Measurements from ENCODE around the gene CA4. TPM values are rescaled to one million over a fixed set of nuclear protein-coding genes. Genes with fewer than 3 reads are reported as not detected.

CA4 gene
- total and polyA plus RNA-seq, 9 of the 15 experiments (the other 6 are each of a cell fraction or from before 2014, with no cell fraction given) = 0.13 TPM; not detected in 7

- Histone ChIP-seq H3K27me3 (ENCODE audit: control insufficient read depth in 2 of 2, insufficient read depth in 2 of 2, low read length in 2 of 2) (peaks cover 37 to 67% of the 10 kb centered on the region in 2 experiments; a peak in 4 of 5 replicates), H3K27ac (ENCODE audit: extremely low read depth, low read depth, low read length) (no peak overlapping the region), H3K4me2 (ENCODE audit: insufficient read depth, low read length) (no peak overlapping the region), H3K9ac (ENCODE audit: insufficient read depth in 1 of 2, low read depth in 2 of 2, low read length in 2 of 2) (no peak overlapping the region), H3K9me1 (ENCODE audit: control insufficient read depth, insufficient read depth, low read length) (peaks cover 3% of the 10 kb centered on the region), H4K20me1 (replicated peaks; ENCODE audit: control insufficient read depth, insufficient read depth, low read length) (peaks cover 12% of the 10 kb centered on the region; the same call in 1 of the 2 replicates), H3K4me3 (no peak overlapping the region), H3K36me3 (ENCODE audit: control insufficient read depth, insufficient read depth, low read length) (no peaks in the 10 kb centered on the region), H3K4me1 (replicated peaks in 1 of 2; ENCODE audit: control insufficient read depth in 2 of 2, insufficient read depth in 2 of 2, low read length in 2 of 2) (peaks cover 0 to 27% of the 10 kb centered on the region in 2 experiments; a peak in 3 of 5 replicates), H3K9me3 (replicated peaks; ENCODE audit: control insufficient read depth, insufficient read depth, low read depth, low read length) (no peaks in the 10 kb centered on the region), H3K79me2 (ENCODE audit: control insufficient read depth, insufficient read depth, low read length) (no peaks in the 10 kb centered on the region), H2AFZ (ENCODE audit: low read depth, low read length) (no peak overlapping the region)
- no peak for DNase-seq (ENCODE audit: extremely low read depth in 1 of 4, low spot score in 3 of 4)
- FAIRE-seq = no peak
- TF ChIP-seq ZBTB11 (CRISPR knock-in tag; IDR thresholded peaks at IDR 0.05) (peak in 1 of 3 experiments; percentile 59; a peak in 2 of 6 replicates), ELF4 (CRISPR knock-in tag; IDR thresholded peaks at IDR 0.05) (no peak)
- ATAC-seq = no peak
- no TSS peak for BruUV-seq (replicated peaks)
- in situ Hi-C loops (cut with MboI) = loop anchor here (10.0 kb wide), 1 partner anchor 280 kb away; the partner anchor contains the start of gene CHCT1
- intact Hi-C loops (cut with micrococcal nuclease) = loop anchor here (10.0 kb wide), 1 partner anchor 490 kb away; no protein-coding TSS in a partner anchor
- WGBS (ENCODE audit: insufficient coverage, low coverage, missing lambda C conversion rate) = 3% methylated on average over 15 of the region's 17 CpGs
- CTCF ChIA-PET (ENCODE audit: low intra/inter-chr PET ratio) = no interaction called here
- POLR2A ChIA-PET = interaction anchor here (1.6 kb wide), 1 partner anchor 11 kb away, joined by 3 read pairs; no protein-coding TSS in a partner anchor
Observed at GRCh38 chr17:60145006-60145935, 4.5 kb upstream of the CA4 start.
